OCI-LY3 (cell line): Measurements from ENCODE around the gene ANKRD24.
A peak's percentile ranks its signal among the peaks of the same experiment; 100 is the strongest.
"Not testable (repeated sequence)": the region's sequence is repeated elsewhere in the genome, so short reads cannot be mapped to it uniquely, and the experiment has no call there.

Source experiments
- H2AFZ ChIP-seq: fragments of 200-600, 300-600 bp; shearing (Covaris generic); 2 replicates; pipeline ENCODE4 v1.6.0; 2014; ENCODE audit warnings: antibody characterized with exemption, low read depth, low read length
- H3K27ac ChIP-seq: fragments of 200-600, 300-600 bp; sonication (generic); 2 replicates; pipeline ENCODE4 v1.5.1; 2014; ENCODE audit warnings: mild to moderate bottlenecking, low read length, moderate library complexity, mixed read lengths
- H3K27me3 ChIP-seq: fragments of 200-600, 300-600 bp; sonication (generic); 2 replicates; pipeline ENCODE4 v1.6.1; 2014; ENCODE audit warnings: low read depth, low read length, mixed read lengths
- H3K36me3 ChIP-seq: fragments of 200-600, 300-600 bp; sonication (generic); replicated peaks from 2 replicates; pipeline ENCODE3; 2014; ENCODE audit warnings: low read depth, low read length, mixed read lengths
- H3K4me1 ChIP-seq: fragments of 300-600, 200-600 bp; sonication (generic); 2 replicates; pipeline ENCODE4 v1.6.1; 2014; ENCODE audit warnings: low read length, mixed read lengths
- H3K4me2 ChIP-seq: fragments of 200-600, 300-600 bp; sonication (generic); 2 replicates; pipeline ENCODE4 v1.6.1; 2014; ENCODE audit warnings: low read length, mixed read lengths
- H3K4me3 ChIP-seq: fragments of 300-600, 200-600 bp; sonication (generic); 2 replicates; pipeline ENCODE4 v1.5.1; 2014; ENCODE audit warnings: antibody characterized with exemption, mild to moderate bottlenecking, low read length, moderate library complexity
- H3K79me2 ChIP-seq: fragments of 300-600, 200-600 bp; shearing (Covaris generic); 2 replicates; pipeline ENCODE4 v1.6.1; 2014; ENCODE audit warnings: mild to moderate bottlenecking, low read length, mixed read lengths
- H3K9ac ChIP-seq: fragments of 300-600, 200-600 bp; shearing (Covaris generic); 2 replicates; pipeline ENCODE4 v1.6.0; 2014; ENCODE audit warnings: mild to moderate bottlenecking, low read length, moderate library complexity
- H3K9me3 ChIP-seq: fragments of 200-600, 300-600 bp; shearing (Covaris generic); 2 replicates; pipeline ENCODE4 v1.6.1; 2014; ENCODE audit warnings: low read length, mixed read lengths; ENCODE audit not compliant: insufficient read depth
- H4K20me1 ChIP-seq: fragments of 200-600, 300-600 bp; sonication (generic); 2 replicates; pipeline ENCODE4 v1.6.1; 2016; ENCODE audit warnings: low read length, mixed read lengths; ENCODE audit not compliant: insufficient read depth
- EZH2phosphoT487 ChIP-seq: fragments of 200-600 bp; shearing (Covaris generic); IDR thresholded peaks from 2 replicates; pipeline ENCODE4 v1.6.1; 2018; ENCODE audit warnings: antibody characterized with exemption, mixed run types, low read depth
- TF ChIP-seq, protein P1 (sequence below): fragments of 200-600, 300-600 bp; sonication (generic); IDR thresholded peaks from 2 replicates; pipeline ENCODE4 v1.5.1; 2014; ENCODE audit warnings: antibody characterized with exemption, low read length, low read depth

The ANKRD24 gene

GRCh38 chr19:4138445-4138844 lies 44.0 kb upstream of the ANKRD24 start:
- TF ChIP-seq, protein P1, sequence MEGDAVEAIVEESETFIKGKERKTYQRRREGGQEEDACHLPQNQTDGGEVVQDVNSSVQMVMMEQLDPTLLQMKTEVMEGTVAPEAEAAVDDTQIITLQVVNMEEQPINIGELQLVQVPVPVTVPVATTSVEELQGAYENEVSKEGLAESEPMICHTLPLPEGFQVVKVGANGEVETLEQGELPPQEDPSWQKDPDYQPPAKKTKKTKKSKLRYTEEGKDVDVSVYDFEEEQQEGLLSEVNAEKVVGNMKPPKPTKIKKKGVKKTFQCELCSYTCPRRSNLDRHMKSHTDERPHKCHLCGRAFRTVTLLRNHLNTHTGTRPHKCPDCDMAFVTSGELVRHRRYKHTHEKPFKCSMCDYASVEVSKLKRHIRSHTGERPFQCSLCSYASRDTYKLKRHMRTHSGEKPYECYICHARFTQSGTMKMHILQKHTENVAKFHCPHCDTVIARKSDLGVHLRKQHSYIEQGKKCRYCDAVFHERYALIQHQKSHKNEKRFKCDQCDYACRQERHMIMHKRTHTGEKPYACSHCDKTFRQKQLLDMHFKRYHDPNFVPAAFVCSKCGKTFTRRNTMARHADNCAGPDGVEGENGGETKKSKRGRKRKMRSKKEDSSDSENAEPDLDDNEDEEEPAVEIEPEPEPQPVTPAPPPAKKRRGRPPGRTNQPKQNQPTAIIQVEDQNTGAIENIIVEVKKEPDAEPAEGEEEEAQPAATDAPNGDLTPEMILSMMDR, result no peak
- H3K4me1 ChIP-seq, result peaks cover 15% of the 10 kb centered on the region
- no peak overlapping the region for H3K9ac ChIP-seq
- H3K4me3 ChIP-seq, result no peak overlapping the region
- H3K27me3 ChIP-seq, result peaks cover 4% of the 10 kb centered on the region; the same call in 1 of the 2 replicates
- H3K4me2 ChIP-seq, result no peak overlapping the region
- H2AFZ ChIP-seq, result peak overlapping the region; percentile 58
- H3K79me2 ChIP-seq, result no peaks in the 10 kb centered on the region
- H4K20me1 ChIP-seq, result no peaks in the 10 kb centered on the region
- H3K36me3 ChIP-seq, result no peaks in the 10 kb centered on the region
- no peaks in the 10 kb centered on the region for H3K9me3 ChIP-seq
- no peak overlapping the region for H3K27ac ChIP-seq

- Histone ChIP-seq H3K9me3 (no peaks in the 10 kb centered on the region), H3K27me3 (peaks cover 8% of the 10 kb centered on the region), H3K9ac (no peak overlapping the region), H3K4me3 (no peak overlapping the region), H3K27ac (no peak overlapping the region), H3K36me3 (no peaks in the 10 kb centered on the region), H3K4me2 (peak overlapping the region; percentile 93; the same call in 1 of the 2 replicates), H3K4me1 (peaks cover 15% of the 10 kb centered on the region), H4K20me1 (no peaks in the 10 kb centered on the region), H2AFZ (no peak overlapping the region), H3K79me2 (no peaks in the 10 kb centered on the region)
- TF ChIP-seq EZH2phosphoT487, result no peak
- TF ChIP-seq, protein P1, result peak; percentile 88
Measured at GRCh38 chr19:4139614-4140236, 42.8 kb upstream of the ANKRD24 start.

- Histone ChIP-seq H2AFZ (peak overlapping the region; percentile 85), H3K27ac (no peak overlapping the region), H3K4me1 (peaks cover 15% of the 10 kb centered on the region), H3K9ac (peak overlapping the region; percentile 50), H3K4me3 (peak overlapping the region; percentile 79), H3K4me2 (peak overlapping the region; percentile 93), H3K36me3 (no peaks in the 10 kb centered on the region), H3K9me3 (no peaks in the 10 kb centered on the region), H4K20me1 (no peaks in the 10 kb centered on the region), H3K27me3 (peaks cover 9% of the 10 kb centered on the region), H3K79me2 (no peaks in the 10 kb centered on the region)
- TF ChIP-seq, protein P1, result peak; percentile 67
- TF ChIP-seq EZH2phosphoT487, result no peak
Measured at GRCh38 chr19:4140237-4140711, 42.2 kb upstream of the ANKRD24 start.

DNA sequence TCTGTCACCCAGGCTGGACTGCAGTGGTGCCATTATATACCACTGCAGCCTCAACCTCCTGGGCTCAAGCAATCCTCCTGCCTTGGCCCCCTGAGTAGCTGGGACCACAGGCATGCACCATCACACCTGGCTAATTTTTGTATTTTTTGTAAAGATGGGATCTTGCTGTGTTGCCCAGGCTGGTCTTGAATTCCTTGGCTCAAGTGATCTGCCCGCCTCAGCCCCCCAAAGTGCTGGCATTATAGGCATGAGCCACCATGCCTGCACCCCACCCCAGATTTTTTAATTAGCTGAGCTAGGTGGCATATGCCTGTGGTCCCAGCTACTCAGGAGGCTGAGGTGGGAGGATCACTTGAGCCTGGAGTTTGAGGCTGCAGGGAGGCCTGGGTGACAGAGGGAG lies 39.6 kb upstream of the ANKRD24 start:
- not testable (repeated sequence) for H3K9me3 ChIP-seq, H3K36me3 ChIP-seq, H3K9ac ChIP-seq, H3K79me2 ChIP-seq, H4K20me1 ChIP-seq, H3K4me3 ChIP-seq, H2AFZ ChIP-seq, H3K4me2 ChIP-seq, H3K27ac ChIP-seq
- H3K4me1 ChIP-seq, result peaks cover 12% of the 10 kb centered on the region
- H3K27me3 ChIP-seq, result peaks cover 15% of the 10 kb centered on the region
